Measurements from ENCODE around the gene SIGLEC11.

- no peak for TF ChIP-seq POLR2A (IDR thresholded peaks at IDR 0.05)
- TF ChIP-seq, protein P1, sequence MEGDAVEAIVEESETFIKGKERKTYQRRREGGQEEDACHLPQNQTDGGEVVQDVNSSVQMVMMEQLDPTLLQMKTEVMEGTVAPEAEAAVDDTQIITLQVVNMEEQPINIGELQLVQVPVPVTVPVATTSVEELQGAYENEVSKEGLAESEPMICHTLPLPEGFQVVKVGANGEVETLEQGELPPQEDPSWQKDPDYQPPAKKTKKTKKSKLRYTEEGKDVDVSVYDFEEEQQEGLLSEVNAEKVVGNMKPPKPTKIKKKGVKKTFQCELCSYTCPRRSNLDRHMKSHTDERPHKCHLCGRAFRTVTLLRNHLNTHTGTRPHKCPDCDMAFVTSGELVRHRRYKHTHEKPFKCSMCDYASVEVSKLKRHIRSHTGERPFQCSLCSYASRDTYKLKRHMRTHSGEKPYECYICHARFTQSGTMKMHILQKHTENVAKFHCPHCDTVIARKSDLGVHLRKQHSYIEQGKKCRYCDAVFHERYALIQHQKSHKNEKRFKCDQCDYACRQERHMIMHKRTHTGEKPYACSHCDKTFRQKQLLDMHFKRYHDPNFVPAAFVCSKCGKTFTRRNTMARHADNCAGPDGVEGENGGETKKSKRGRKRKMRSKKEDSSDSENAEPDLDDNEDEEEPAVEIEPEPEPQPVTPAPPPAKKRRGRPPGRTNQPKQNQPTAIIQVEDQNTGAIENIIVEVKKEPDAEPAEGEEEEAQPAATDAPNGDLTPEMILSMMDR (IDR thresholded peaks at IDR 0.05): no peak
Observed at GRCh38 chr19:49933643-49934042, 27.3 kb downstream of the SIGLEC11 start.

All from upper lobe of left lung (tissue), 4 donors.